RWPE1 (cell line): ENCODE measurements around the gene UQCC2.

Experiments used
- CTCF ChIA-PET: fragments of 350-600 bp; sonication (Branson Sonifier 250); formaldehyde crosslinking; extraction: SDS; loops from one replicate; lab custom pipeline; 2021; lab: Yijun Ruan, JAX
- POLR2A ChIA-PET: fragments of 400-600 bp; formaldehyde crosslinking; extraction: SDS; loops from one replicate; lab custom pipeline; 2020; ENCODE audit warnings: antibody characterized with exemption; ENCODE audit not compliant: low non-redundant PET; lab: Yijun Ruan, JAX
- DNase-seq: peaks from one replicate; pipeline ENCODE4 v3.0.0; 2012; ENCODE audit warnings: low spot score
- H3K27ac ChIP-seq: fragments of 450-650 bp; 2 replicates; pipeline ENCODE4 v1.5.1; 2017
- CTCF ChIP-seq: fragments of 450-650 bp; conservative IDR thresholded peaks from 2 replicates; pipeline ENCODE4 v1.5.1; 2017; ENCODE audit warnings: low read depth, mild to moderate bottlenecking

UQCC2 gene

GRCh38 chr6:33699739-33700138 is 11.8 kb downstream of the UQCC2 start:
- peak overlapping the region; percentile 96 for H3K27ac ChIP-seq
- DNase-seq: no peak
- ChIA-PET POLR2A (no interaction called here), CTCF (interaction anchor here (0.6 to 1.2 kb wide), 2 partner anchors 11 to 17 kb away, joined by 3 to 5 read pairs; partner anchors contain the start of gene UQCC2)
- no peak for TF ChIP-seq CTCF

- ChIA-PET CTCF (no interaction called here), POLR2A (no interaction called here)
- no peak for DNase-seq
- peak overlapping the region; percentile 96 for H3K27ac ChIP-seq
- TF ChIP-seq CTCF: no peak
Observed at GRCh38 chr6:33699131-33699530, 12.4 kb downstream of the UQCC2 start.

- H3K27ac ChIP-seq: peak overlapping the region; percentile 96
- POLR2A ChIA-PET: no interaction called here
Observed at GRCh38 chr6:33698494-33698893, 13.0 kb downstream of the UQCC2 start.

GRCh38 chr6:33697845-33698244 is 13.7 kb downstream of the UQCC2 start:
- TF ChIP-seq CTCF: no peak
- no peak for DNase-seq
- peak overlapping the region; percentile 96 for H3K27ac ChIP-seq
- ChIA-PET POLR2A (no interaction called here), CTCF (no interaction called here)

More at GRCh38 chr6:33698494-33698893, 13.0 kb downstream of the UQCC2 start:
- DNase-seq: no peak
- CTCF ChIA-PET: no interaction called here
- no peak for TF ChIP-seq CTCF

GRCh38 chr6:33696548-33697518 is 14.7 kb downstream of the UQCC2 start:
- POLR2A ChIA-PET: no interaction called here
- no peak for TF ChIP-seq CTCF
- no peak for DNase-seq
- CTCF ChIA-PET: interaction anchor here (0.7 to 1.1 kb wide), 5 partner anchors 12 to 235 kb away, joined by 3 to 4 read pairs (median 3); partner anchors contain the start of gene UQCC2
- H3K27ac ChIP-seq: peak overlapping the region; percentile 96

GRCh38 chr6:33696076-33696475 is 15.4 kb downstream of the UQCC2 start:
- ChIA-PET POLR2A (no interaction called here), CTCF (interaction anchor here (1.4 kb wide), 1 partner anchor 106 kb away, joined by 3 read pairs; no protein-coding TSS in a partner anchor)

More at GRCh38 chr6:33696076-33696475, 15.4 kb downstream of the UQCC2 start:
- DNase-seq: no peak
- peak overlapping the region; percentile 96 for H3K27ac ChIP-seq
- no peak for TF ChIP-seq CTCF
